HepG2 (cell line): ENCODE results near the gene CAVIN2. TPM values are rescaled to one million over a fixed set of nuclear protein-coding genes. Genes with fewer than 3 reads are reported as not detected.

Experiments used
- ATAC-seq: fragments of 200-7000 bp; cut with Tn5 transposase; 3 replicates; pipeline ENCODE4 v1.9.1; 2020; ENCODE audit warnings: mild to moderate bottlenecking, moderate library complexity
- BruUV-seq: library from RNA; stranded (reverse); fragments of 400-500 nt; replicated peaks from 2 replicates; lab custom pipeline; 2021; lab: Mats Ljungman, UMichigan
- CTCF ChIA-PET: fragments of 300-600 bp; formaldehyde crosslinking; extraction: SDS; loops from one replicate; lab custom pipeline; 2021; ENCODE audit warnings: low total read pairs, inconsistent platforms, low intra/inter-chr PET ratio; lab: Yijun Ruan, JAX
- POLR2A ChIA-PET: fragments of 350-600 bp; sonication (Branson Sonifier 250); formaldehyde crosslinking; loops from one replicate; lab custom pipeline; 2020; ENCODE audit warnings: antibody characterized with exemption, inconsistent platforms; lab: Yijun Ruan, JAX
- DNase-seq: peaks from one replicate; pipeline ENCODE4 v3.0.0-alpha.2; 2015; ENCODE audit warnings: low spot score
- FAIRE-seq: peaks from 3 replicates; lab custom pipeline; 2011; peaks lifted over from hg19 to GRCh38; lab: Jason Lieb, UNC
- H2AFZ ChIP-seq: one replicate; pipeline ENCODE4 v1.6.1; 2011; ENCODE audit warnings: low read length, inconsistent platforms
- H3K27ac ChIP-seq: fragments of 300-600 bp; 3 replicates; pipeline ENCODE4 v1.8.0; 2011; ENCODE audit warnings: mixed run types, mild to moderate bottlenecking, mixed read lengths, low read length, inconsistent platforms; ENCODE audit not compliant: insufficient read depth; ENCODE audit errors: extremely low read length
- H3K27me3 ChIP-seq, 2 experiments: fragments of 200-600 bp in 1 of 2; 2 replicates in 1 of 2; 3 replicates in 1 of 2; pipeline versions ENCODE4 v1.6.0 to v1.8.0; 2011; ENCODE audit warnings: low read length in 2 of 2, mild to moderate bottlenecking in 2 of 2, moderate library complexity in 2 of 2, inconsistent platforms in 1 of 2; ENCODE audit not compliant: insufficient read depth in 2 of 2, control insufficient read depth in 1 of 2
- H3K36me3 ChIP-seq, 2 experiments: fragments of 200-600 bp in 1 of 2; replicated peaks in 1 of 2; 2 replicates in 1 of 2; 3 replicates in 1 of 2; pipeline versions ENCODE4 v1.5.1 to v1.8.0; 2011; ENCODE audit warnings: low read length in 2 of 2, inconsistent platforms in 1 of 2; ENCODE audit not compliant: insufficient read depth in 2 of 2, control insufficient read depth in 1 of 2
- H3K4me1 ChIP-seq: 2 replicates; pipeline ENCODE4 v1.5.1; 2012; ENCODE audit warnings: low read length, inconsistent platforms; ENCODE audit not compliant: insufficient read depth
- H3K4me2 ChIP-seq: 2 replicates; pipeline ENCODE4 v1.6.0; 2011; ENCODE audit warnings: low read depth, low read length, inconsistent platforms
- H3K4me3 ChIP-seq, 3 experiments: fragments of 200-600 bp in 1 of 3; sonication (generic), shearing (Covaris generic) in 1 of 3; replicated peaks in 1 of 3; 2 replicates each; pipeline ENCODE4 v1.5.1; 2011 to 2016; ENCODE audit warnings: low read length in 3 of 3, inconsistent platforms in 2 of 3, low read depth in 2 of 3, mild to moderate bottlenecking in 2 of 3, control low read depth in 1 of 3, mixed read lengths in 1 of 3; ENCODE audit not compliant: insufficient read depth in 1 of 3
- H3K79me2 ChIP-seq: one replicate; pipeline ENCODE4 v1.6.1; 2011; ENCODE audit warnings: low read length, inconsistent platforms; ENCODE audit not compliant: insufficient read depth
- H3K9ac ChIP-seq: 2 replicates; pipeline ENCODE4 v1.6.0; 2011; ENCODE audit warnings: mild to moderate bottlenecking, low read depth, low read length, inconsistent platforms; ENCODE audit not compliant: insufficient read depth
- H3K9me3 ChIP-seq: 2 replicates; pipeline ENCODE4 v1.5.1; 2012; ENCODE audit warnings: mild to moderate bottlenecking, low read length
- H4K20me1 ChIP-seq: 2 replicates; pipeline ENCODE4 v1.6.0; 2011; ENCODE audit warnings: inconsistent platforms, mild to moderate bottlenecking, low read length, moderate library complexity; ENCODE audit not compliant: insufficient read depth
- CBX2 ChIP-seq, 2 experiments: fragments of 200-600 bp in 1 of 2; sonication (generic); formaldehyde crosslinking in 1 of 2; IDR thresholded peaks; 2 replicates each; pipeline versions ENCODE4 v1.7.0 to v1.8.1; 2018 to 2022; ENCODE audit warnings: low read depth in 2 of 2, low read length in 1 of 2, mild to moderate bottlenecking in 1 of 2, missing genetic modification reagents in 1 of 2
- CENPX ChIP-seq: sonication (generic); formaldehyde crosslinking; IDR thresholded peaks from 2 replicates; pipeline ENCODE4 v1.9.0; 2021; ENCODE audit warnings: mild to moderate bottlenecking, missing genetic modification reagents, moderate library complexity
- CREB3 ChIP-seq: sonication (generic); formaldehyde crosslinking; IDR thresholded peaks from 2 replicates; pipeline ENCODE4 v1.5.0; 2020; ENCODE audit warnings: missing genetic modification reagents
- EZH2 ChIP-seq: conservative IDR thresholded peaks from 2 replicates; pipeline ENCODE4 v1.6.1; 2012; ENCODE audit warnings: mild to moderate bottlenecking, low read depth, low read length, moderate library complexity
- FOXO4 ChIP-seq: sonication (generic); formaldehyde crosslinking; conservative IDR thresholded peaks from 2 replicates; pipeline ENCODE4 v1.8.1; 2023; ENCODE audit warnings: missing genetic modification reagents
- GABPA ChIP-seq, 2 experiments: IDR thresholded peaks; 2 replicates each; pipeline ENCODE4 v1.6.1; 2011 to 2016; ENCODE audit warnings: low read depth in 2 of 2, low read length in 1 of 2, missing biosample characterization in 1 of 2, missing genetic modification characterization in 1 of 2
- JARID2 ChIP-seq: sonication (generic); formaldehyde crosslinking; IDR thresholded peaks from 2 replicates; pipeline ENCODE4 v1.8.1; 2023; ENCODE audit warnings: missing genetic modification reagents, inconsistent platforms; ENCODE audit not compliant: insufficient replicate concordance
- KAT8 ChIP-seq: IDR thresholded peaks from 2 replicates; pipeline ENCODE4 v1.6.1; 2016; ENCODE audit warnings: missing genetic modification reagents, missing compliant biosample characterization
- MAFG ChIP-seq: sonication (generic); formaldehyde crosslinking; IDR thresholded peaks from 2 replicates; pipeline ENCODE4 v1.5.1; 2020; ENCODE audit warnings: mild to moderate bottlenecking, missing genetic modification reagents
- TGIF2 ChIP-seq: IDR thresholded peaks from 2 replicates; pipeline ENCODE4 v1.6.1; 2016; ENCODE audit warnings: control low read depth, missing compliant biosample characterization
- TRIM24 ChIP-seq: sonication (generic); formaldehyde crosslinking; IDR thresholded peaks from 2 replicates; pipeline ENCODE4 v1.8.0; 2022; ENCODE audit warnings: mild to moderate bottlenecking, missing genetic modification reagents
- ZNF557 ChIP-seq: sonication (generic); formaldehyde crosslinking; IDR thresholded peaks from 2 replicates; pipeline ENCODE4 v1.4.0; 2020; ENCODE audit warnings: missing genetic modification reagents
- WGBS: methylation state at CpG from one replicate; pipeline ENCODE4 v1.1.6; 2017; ENCODE audit warnings: low lambda C conversion rate; 5-methylcytosine and 5-hydroxymethylcytosine counted together
- in situ Hi-C: cut with HindIII; loops from 2 replicates; pipeline ENCODE4 v1.10.0; 2017; ENCODE audit warnings: low pct_unique_long_range_greater_than_20kb; ENCODE audit not compliant: extremely low pct_ligation_motif_present
- intact Hi-C: fragments of 100-400 bp; cut with micrococcal nuclease; formaldehyde crosslinking; loops from one replicate; pipeline ENCODE4 v1.10.0; 2022; ENCODE audit not compliant: unreplicated experiment
- polyA plus RNA-seq, 8 experiments: library from polyadenylated mRNA; depleted of rRNA in 3 of 8; stranded (reverse) in 7 of 8; unstranded in 1 of 8; fragments of >200 nt; fragmentation: Illumina TruSeq in 4 of 8; extraction: Trizol in 4 of 8; gene quantifications; 2 replicates each; pipeline versions ENCODE4 v1.2.1 to v1.2.3, GENCODE V29; 2011 to 2016; ENCODE audit warnings: low read depth in 4 of 8, missing spikeins in 1 of 8, mixed read lengths in 1 of 8; ENCODE audit not compliant: insufficient read depth in 1 of 8
- total RNA-seq, 5 experiments: library from RNA; depleted of rRNA; stranded (reverse); fragments of >200 nt; fragmentation: Illumina TruSeq; extraction: Trizol; gene quantifications; 2 replicates each; pipeline ENCODE4 v1.2.3, GENCODE V29; 2016; ENCODE audit warnings: low read depth in 1 of 5
- TF ChIP-seq, protein P1 (sequence below): sonication (generic); formaldehyde crosslinking; IDR thresholded peaks from 2 replicates; pipeline ENCODE4 v1.9.0; 2021; ENCODE audit warnings: missing genetic modification reagents, borderline replicate concordance

Gene CAVIN2
- total and polyA plus RNA-seq, 2 of the 13 experiments (the other 11 are each of a cell fraction or from before 2014, with no cell fraction given), result 7.6 to 38.8 TPM

DNA sequence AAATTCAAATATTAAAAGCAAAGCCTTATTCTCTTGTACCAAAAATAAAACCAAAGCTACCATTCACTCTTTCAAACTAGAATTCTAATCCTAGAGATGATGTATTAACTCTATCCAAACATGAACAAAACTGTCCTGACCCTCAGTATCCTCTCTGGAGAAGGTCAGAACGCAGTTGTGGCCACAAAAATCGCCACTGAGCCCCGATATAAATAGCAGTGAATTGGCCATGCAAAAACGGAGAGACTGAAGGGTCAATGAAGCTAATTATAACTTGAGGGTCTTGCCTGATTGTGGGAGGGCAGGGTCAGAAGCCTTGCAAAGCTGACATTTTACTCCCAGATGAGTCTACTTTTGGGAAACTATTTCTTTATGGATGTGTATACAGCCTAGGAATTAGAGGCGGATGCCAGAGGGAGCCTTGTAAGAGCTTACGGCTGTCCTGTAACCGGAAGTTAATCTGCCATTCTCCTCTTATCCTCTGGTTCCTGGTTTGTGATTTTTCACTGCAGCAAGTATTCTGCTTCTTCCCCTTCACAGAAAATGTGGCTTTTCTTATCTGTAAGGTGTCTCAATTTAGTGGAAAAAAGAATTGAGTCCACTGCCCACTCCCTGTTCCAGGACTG lies 28.1 kb downstream of the CAVIN2 start:
- FAIRE-seq (no peak), ATAC-seq (peak; percentile 37; the same call in 2 of the 3 replicates), DNase-seq (no peak)
- Histone ChIP-seq H3K27me3 (peaks cover 0 to 12% of the 10 kb centered on the region in 2 experiments; a peak in 3 of 5 replicates), H2AFZ (peak overlapping the region; percentile 16), H3K4me1 (0 out of 2 replicates have a peak, but pooled peaks cover 7% of the 10 kb centered on the region), H3K9ac (no peak overlapping the region), H4K20me1 (no peaks in the 10 kb centered on the region), H3K4me3 (0 out of 6 replicates have a peak overlapping the region, but pooled peaks of 1 of the 3 experiments have one; percentile 0), H3K79me2 (no peaks in the 10 kb centered on the region), H3K36me3 (no peaks in the 10 kb centered on the region), H3K9me3 (no peaks in the 10 kb centered on the region), H3K27ac (no peak overlapping the region), H3K4me2 (peak overlapping the region; percentile 42)
- in situ Hi-C loops (no loop called here), intact Hi-C loops (no loop called here)
- 34% methylated on average over 7 of the region's 7 CpGs for WGBS
- TF ChIP-seq ZNF557 (CRISPR knock-in tag) (no peak), GABPA (IDR thresholded peaks at IDR 0.05; ENCODE audit: low read depth, low read length) (no peak), GABPA (CRISPR knock-in tag; IDR thresholded peaks at IDR 0.05; ENCODE audit: low read depth) (peak; percentile 49; the same call in 1 of the 2 replicates), CBX2 (IDR thresholded peaks at IDR 0.05; ENCODE audit: low read depth, low read length) (peak; percentile 70; the same call in 1 of the 2 replicates), CBX2 (CRISPR knock-in tag; IDR thresholded peaks at IDR 0.05; ENCODE audit: low read depth) (no peak)
- ChIA-PET CTCF (no interaction called here), POLR2A (interaction anchor here (1.1 to 1.2 kb wide), 2 partner anchors 48 to 141 kb away, joined by 3 read pairs; partner anchors contain the start of gene NABP1)
- BruUV-seq, result no TSS peak

- H3K79me2 ChIP-seq, result no peaks in the 10 kb centered on the region
- DNase-seq, result no peak
- H4K20me1 ChIP-seq, result no peaks in the 10 kb centered on the region
- no TSS peak for BruUV-seq
- no peak for FAIRE-seq
- no peak for ATAC-seq
- 0 out of 2 replicates have a peak, but pooled peaks cover 11% of the 10 kb centered on the region for H3K4me1 ChIP-seq
- ChIA-PET POLR2A (interaction anchor here (1.1 to 1.2 kb wide), 2 partner anchors 49 to 140 kb away, joined by 3 read pairs; partner anchors contain the start of gene NABP1), CTCF (no interaction called here)
- H3K4me2 ChIP-seq, result no peak overlapping the region
- H3K9me3 ChIP-seq, result no peaks in the 10 kb centered on the region
- no peak overlapping the region for H2AFZ ChIP-seq
- H3K27ac ChIP-seq, result no peak overlapping the region
- H3K9ac ChIP-seq, result no peak overlapping the region
- WGBS, result 13% methylated on average over 1 of the region's 1 CpG
- no peaks in the 10 kb centered on the region for H3K36me3 ChIP-seq
- peaks cover 0 to 12% of the 10 kb centered on the region in 2 experiments; a peak in 3 of 5 replicates for H3K27me3 ChIP-seq
- H3K4me3 ChIP-seq, result no peak overlapping the region
- intact Hi-C loops (no loop called here), in situ Hi-C loops (no loop called here)
- TF ChIP-seq MAFG (CRISPR knock-in tag) (no peak), JARID2 (no peak), EZH2 (no peak), TGIF2 (no peak), KAT8 (CRISPR knock-in tag) (no peak), CENPX (no peak), CREB3 (CRISPR knock-in tag) (no peak), FOXO4 (CRISPR knock-in tag) (no peak), TRIM24 (no peak)
- TF ChIP-seq, protein P1, sequence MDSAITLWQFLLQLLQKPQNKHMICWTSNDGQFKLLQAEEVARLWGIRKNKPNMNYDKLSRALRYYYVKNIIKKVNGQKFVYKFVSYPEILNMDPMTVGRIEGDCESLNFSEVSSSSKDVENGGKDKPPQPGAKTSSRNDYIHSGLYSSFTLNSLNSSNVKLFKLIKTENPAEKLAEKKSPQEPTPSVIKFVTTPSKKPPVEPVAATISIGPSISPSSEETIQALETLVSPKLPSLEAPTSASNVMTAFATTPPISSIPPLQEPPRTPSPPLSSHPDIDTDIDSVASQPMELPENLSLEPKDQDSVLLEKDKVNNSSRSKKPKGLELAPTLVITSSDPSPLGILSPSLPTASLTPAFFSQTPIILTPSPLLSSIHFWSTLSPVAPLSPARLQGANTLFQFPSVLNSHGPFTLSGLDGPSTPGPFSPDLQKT (CRISPR knock-in tag), result no peak
These were observed 28.8 kb downstream of the CAVIN2 start for GRCh38 chr2:191818133-191818532.
